GM18520 (cell line): ENCODE results near the gene SOX5.
"Not testable (repeated sequence)": the region's sequence is repeated elsewhere in the genome, so short reads cannot be mapped to it uniquely, and the experiment has no call there.

ENCODE experiments used
- ATAC-seq: cut with Tn5 transposase; IDR thresholded peaks from one replicate; pipeline ENCODE4 v1.9.1; 2021; ENCODE audit not compliant: unreplicated experiment

The SOX5 gene

GRCh38 chr12:23911574-23911973 is 37.9 kb downstream of the SOX5 start:
- ATAC-seq = peak; percentile 80

DNA sequence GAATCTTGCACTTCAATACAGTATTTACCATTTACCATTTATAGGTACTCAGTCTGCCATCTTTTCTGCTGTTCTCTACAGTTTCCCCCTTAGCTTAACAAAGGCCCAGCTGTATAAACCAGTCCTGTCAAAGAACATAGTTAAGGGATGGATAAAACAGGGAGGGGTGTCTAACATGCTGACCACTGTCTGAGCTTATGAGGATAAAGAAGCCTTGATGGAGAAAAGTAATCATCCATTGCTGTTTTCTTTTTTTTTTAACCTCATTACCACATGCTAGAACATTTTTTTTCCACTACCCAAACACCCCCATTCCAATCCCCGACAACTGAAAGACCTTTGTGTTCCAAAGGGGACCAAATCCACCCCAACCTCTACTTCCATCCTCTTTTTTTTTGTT is 39.9 kb downstream of the SOX5 start:
- ATAC-seq = no peak

- no peak for ATAC-seq
These were observed 43.1 kb downstream of the SOX5 start for GRCh38 chr12:23906329-23906728.

GRCh38 chr12:23899434-23899833 is 50.0 kb downstream of the SOX5 start:
- ATAC-seq = no peak

DNA sequence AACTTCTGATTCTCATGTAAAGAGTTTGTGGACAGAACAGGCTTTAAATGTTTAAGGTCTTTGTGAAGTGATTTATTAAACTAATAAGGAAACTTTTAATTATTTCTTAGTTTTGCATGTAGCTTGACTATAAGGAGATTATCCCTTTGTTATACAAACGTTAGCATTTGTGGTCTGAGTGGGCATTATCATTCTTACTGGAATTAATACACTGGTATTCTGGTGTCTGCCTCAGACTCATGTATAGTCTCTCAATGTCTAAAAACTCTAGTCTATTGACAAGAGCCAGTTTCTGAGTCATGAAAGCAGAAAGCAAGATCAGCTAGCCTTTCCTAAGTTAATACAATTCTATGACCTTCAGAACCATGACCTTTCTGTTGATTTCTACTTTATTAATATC is 51.3 kb downstream of the SOX5 start:
- ATAC-seq = no peak

- no peak for ATAC-seq
These were observed 53.7 kb downstream of the SOX5 start for GRCh38 chr12:23895792-23896218.

DNA sequence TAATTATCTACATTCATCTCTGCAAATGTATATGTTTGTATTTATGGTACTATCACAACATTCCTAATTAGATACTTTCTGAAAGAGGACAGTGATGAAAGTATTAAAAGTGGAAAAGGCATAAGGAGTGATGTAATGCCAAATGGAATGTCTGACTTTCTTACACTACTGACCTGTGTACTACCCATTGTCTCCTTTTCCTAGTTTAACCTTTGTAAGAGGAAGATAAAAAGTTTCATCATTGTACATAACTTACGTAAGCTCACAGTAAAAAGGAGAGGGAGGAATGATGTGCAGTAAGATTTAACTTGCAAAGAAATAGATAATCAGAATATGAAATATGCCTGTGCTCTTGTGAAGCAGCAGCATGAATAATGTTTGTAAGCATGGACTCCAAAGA is 55.9 kb downstream of the SOX5 start:
- no peak for ATAC-seq

GRCh38 chr12:23891115-23891514 is 58.4 kb downstream of the SOX5 start:
- ATAC-seq = no peak

- ATAC-seq = no peak
These were observed 60.4 kb downstream of the SOX5 start for GRCh38 chr12:23889069-23889440.

DNA sequence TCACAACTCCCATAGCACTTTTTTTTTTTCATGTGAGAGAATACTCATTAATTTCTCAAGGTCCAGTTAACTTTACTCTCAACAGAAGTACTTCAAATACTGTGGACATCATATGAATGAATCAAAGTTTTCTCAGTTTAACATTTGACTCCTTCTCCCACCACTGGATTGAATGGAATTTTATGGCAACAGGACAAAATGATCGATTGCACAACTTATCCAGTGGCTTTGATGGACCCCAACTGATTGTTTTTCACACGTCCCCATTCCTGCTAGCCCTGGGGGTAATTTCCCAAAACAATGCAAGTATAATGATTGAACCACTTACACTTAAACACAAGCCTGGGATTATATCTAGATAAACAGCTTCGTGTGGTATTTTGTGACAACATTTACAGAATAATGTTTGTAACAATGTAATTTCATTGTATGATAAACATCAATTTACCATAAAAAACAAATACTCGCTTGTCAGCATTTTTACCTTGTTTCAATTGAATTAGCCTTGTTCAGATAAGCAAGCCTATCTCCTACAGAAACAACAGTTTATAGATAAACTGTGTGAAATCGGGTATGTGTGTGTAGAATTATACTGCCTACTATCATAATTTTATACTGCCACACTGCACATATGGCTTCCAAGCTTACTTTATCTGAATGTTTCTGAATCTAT is 60.9 kb downstream of the SOX5 start:
- ATAC-seq = no peak

DNA sequence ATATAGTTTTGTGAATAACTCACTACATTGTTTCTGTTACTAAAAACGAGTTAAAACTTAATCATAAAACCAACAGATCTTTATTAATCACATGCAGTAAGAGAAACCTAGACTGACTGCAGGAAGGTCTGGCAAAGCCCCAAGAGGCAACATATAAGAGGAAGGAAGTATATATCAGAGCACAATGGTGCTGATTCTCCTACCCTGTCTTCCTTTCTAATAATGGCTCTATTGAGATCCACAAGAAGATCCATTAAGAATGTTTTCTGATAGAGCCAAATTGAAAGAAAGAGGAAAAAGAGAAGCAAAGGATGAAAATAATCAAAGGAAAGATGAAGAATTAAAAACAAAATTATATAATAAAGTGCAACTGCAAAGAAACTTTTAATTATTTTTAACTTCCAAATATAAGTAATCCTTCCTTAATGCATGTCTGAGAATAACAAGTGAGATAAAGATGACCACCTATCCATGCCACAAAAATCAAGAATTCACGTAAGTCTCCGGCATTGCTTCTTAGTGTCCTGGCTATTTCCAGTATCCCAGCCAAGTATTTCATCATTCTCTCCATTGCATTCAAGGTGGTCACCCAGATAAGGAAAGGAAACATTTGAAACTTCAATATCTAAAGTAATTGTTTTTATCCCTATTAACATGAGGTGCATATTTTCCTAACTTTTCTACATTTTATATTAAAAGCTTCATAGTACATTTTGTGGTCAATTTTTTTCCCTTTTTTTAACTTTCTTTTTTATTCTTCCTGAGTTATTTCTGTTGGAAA is 62.2 kb downstream of the SOX5 start:
- no peak for ATAC-seq

- no peak for ATAC-seq
These were observed 64.1 kb downstream of the SOX5 start for GRCh38 chr12:23885394-23885793.

DNA sequence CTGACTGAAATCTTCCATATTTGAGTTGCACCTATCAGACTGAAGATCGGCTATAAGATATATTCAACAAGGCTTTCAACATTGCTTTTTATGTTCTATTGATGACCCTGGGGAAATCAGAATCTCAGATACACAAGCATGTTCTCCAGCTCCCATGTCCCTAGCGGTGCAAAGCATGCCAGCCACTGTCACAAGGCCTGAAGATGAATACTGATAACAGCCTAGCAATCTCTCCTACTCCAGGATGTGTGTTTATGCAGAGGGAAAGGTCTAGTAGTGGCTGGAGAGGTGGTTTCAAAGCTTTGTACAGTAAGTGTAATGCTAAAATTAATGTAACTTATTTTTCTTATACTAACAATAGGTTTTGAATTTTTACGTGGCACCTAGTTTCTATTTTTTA is 64.6 kb downstream of the SOX5 start:
- no peak for ATAC-seq

- ATAC-seq = no peak
These were observed 68.5 kb downstream of the SOX5 start for GRCh38 chr12:23880988-23881387.

DNA sequence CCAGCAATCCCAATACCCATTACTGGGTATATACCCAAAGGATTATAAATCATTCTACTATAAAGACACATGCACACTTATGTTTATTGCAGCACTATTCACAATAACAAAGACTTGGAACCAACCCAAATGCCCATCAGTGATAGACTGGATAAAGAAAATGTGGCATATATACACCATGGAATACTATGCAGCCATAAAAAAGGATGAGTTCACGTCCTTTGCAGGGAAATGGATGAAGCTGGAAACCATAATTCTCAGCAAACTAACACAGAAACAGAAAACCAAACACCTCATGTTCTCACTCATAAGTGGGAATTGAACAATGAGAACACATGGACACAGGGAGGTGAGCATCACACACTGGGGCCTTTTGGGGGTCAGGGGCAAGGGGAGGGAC is 72.9 kb downstream of the SOX5 start:
- not testable (repeated sequence) for ATAC-seq

GRCh38 chr12:23867794-23868193 is 81.7 kb downstream of the SOX5 start:
- no peak for ATAC-seq

DNA sequence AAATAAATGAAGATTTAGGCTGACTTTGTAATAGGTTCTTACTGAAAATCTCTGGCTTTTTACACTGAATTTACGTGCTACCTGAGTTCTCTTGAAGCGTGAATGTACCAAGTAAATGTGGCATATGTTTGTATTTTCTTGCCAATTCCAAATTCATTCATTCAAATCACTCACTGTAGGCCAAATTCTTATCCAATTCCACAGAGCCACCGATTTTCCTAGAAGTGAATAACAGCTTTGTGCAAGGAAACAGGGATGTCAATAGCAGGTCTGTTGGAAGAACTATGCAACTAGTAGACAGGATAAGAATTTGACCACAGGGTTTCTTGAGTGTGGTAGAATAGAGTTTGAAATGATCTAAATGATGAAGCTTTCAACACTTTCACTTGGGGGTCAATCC is 86.8 kb downstream of the SOX5 start:
- no peak for ATAC-seq

DNA sequence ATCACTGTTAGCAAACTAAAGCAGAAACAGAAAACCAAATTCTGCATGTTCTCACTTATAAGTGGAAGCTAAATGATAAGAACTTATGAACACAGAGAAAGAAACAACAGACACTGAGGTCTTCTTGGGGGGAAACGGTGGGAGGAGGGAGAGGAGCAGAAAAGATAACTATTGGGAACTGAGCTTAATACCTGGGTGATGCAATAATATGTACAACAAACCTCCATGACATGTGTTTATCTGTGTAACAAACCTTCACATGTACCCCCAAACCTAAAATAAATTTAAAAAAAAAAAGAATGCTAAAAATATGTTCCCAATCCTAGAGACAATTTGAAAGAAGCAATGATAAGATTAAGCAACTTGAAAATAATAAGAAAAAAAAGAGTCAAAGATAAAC is 89.5 kb downstream of the SOX5 start:
- no peak for ATAC-seq

GRCh38 chr12:23857178-23857577 is 92.3 kb downstream of the SOX5 start:
- ATAC-seq = no peak

GRCh38 chr12:23855813-23856212 is 93.7 kb downstream of the SOX5 start:
- ATAC-seq = no peak

DNA sequence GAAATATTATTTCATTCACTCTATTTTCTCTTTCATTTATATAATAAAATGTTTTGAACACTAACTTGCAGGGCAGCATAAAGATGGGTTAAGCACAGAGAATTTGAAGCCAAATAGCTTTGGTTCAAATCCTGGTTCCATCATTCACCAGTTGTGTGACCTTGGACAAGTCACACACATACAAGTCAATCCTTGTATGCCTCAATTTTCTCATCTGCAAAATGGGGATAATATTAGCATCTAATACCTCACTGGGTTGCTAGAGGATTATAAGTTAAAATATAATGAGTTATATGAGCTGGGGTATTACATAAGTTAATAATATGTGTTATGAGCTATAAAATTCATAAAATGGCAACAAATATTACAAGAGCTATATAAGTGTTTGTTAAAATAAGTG is 94.9 kb downstream of the SOX5 start:
- no peak for ATAC-seq

GRCh38 chr12:23853640-23854039 is 95.8 kb downstream of the SOX5 start:
- no peak for ATAC-seq

DNA sequence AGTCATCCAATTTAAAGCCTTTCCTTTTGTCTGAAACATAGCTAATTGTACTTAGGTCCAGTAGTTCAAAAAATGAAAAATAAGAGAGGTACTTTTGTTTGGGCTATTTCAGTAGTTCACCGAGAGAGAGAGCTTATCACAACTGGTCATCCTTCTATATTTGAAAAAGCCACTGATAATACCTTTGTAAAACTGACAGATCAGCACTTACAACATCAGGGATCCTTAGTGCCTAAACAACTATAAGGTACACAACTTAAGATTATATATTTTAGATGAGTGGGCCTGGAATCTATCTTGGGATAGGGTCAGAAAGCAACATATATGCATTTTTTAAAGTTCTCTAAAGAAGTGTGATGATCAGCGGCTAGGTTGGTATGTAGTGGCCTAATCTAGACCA is 97.9 kb downstream of the SOX5 start:
- ATAC-seq = no peak
